GM12891 (cell line): Measurements from ENCODE around the gene RPP38.

Experiments
- POLR2A ChIP-seq: IDR thresholded peaks from 2 replicates; pipeline ENCODE4 v1.6.1; 2011; ENCODE audit warnings: low read depth, low read length, control low read depth
- POLR2AphosphoS5 ChIP-seq: IDR thresholded peaks from 2 replicates; pipeline ENCODE4 v1.6.1; 2011; ENCODE audit warnings: low read depth, low read length, control low read depth
- POU2F2 ChIP-seq: IDR thresholded peaks from 2 replicates; pipeline ENCODE4 v1.6.1; 2011; ENCODE audit warnings: low read depth, mild to moderate bottlenecking, control low read depth, low read length, moderate library complexity
- SPI1 ChIP-seq: IDR thresholded peaks from 2 replicates; pipeline ENCODE4 v1.6.1; 2011; ENCODE audit warnings: low read depth, low read length, control low read depth
- TAF1 ChIP-seq: IDR thresholded peaks from 2 replicates; pipeline ENCODE4 v1.6.1; 2011; ENCODE audit warnings: low read depth, low read length, control low read depth

- TF ChIP-seq POLR2AphosphoS5, result no peak
- TF ChIP-seq POLR2A, result no peak
- TF ChIP-seq TAF1, result no peak
- no peak for TF ChIP-seq SPI1
- no peak for TF ChIP-seq POU2F2
Measured at GRCh38 chr10:15140698-15141097, 43.5 kb downstream of the RPP38 start.
